GM19238 (cell line): ENCODE measurements around the gene ADAT3.

Source experiments
- DNase-seq: peaks from one replicate; pipeline ENCODE4 v3.0.0; 2011; ENCODE audit warnings: low spot score; ENCODE audit not compliant: insufficient read length

The ADAT3 gene

GRCh38 chr19:1936916-1937610 is 31.9 kb downstream of the ADAT3 start:
- no peak for DNase-seq

GRCh38 chr19:1938071-1938470 is 32.9 kb downstream of the ADAT3 start:
- DNase-seq: no peak

- no peak for DNase-seq
These were observed 36.2 kb downstream of the ADAT3 start, which contains the start of gene CSNK1G2 for GRCh38 chr19:1941146-1942077. Gene CSNK1G2, plus strand, starts transcription at chr19:1941172. Its CDS starts 28,601 bp downstream, at chr19:1969773.

GRCh38 chr19:1942078-1942933 is 37.1 kb downstream of the ADAT3 start:
- DNase-seq: peak; percentile 83

GRCh38 chr19:1942934-1943555 is 37.8 kb downstream of the ADAT3 start:
- peak; percentile 43 for DNase-seq

- DNase-seq: no peak
These were observed 38.5 kb downstream of the ADAT3 start for GRCh38 chr19:1943661-1944087.

- no peak for DNase-seq
These were observed 39.1 kb downstream of the ADAT3 start for GRCh38 chr19:1944088-1944915.

- no peak for DNase-seq
These were observed 39.8 kb downstream of the ADAT3 start for GRCh38 chr19:1944916-1945561.

GRCh38 chr19:1945899-1946298 is 40.7 kb downstream of the ADAT3 start:
- DNase-seq: no peak

- no peak for DNase-seq
These were observed 42.5 kb downstream of the ADAT3 start for GRCh38 chr19:1947651-1948209.

- DNase-seq: no peak
These were observed 44.3 kb downstream of the ADAT3 start for GRCh38 chr19:1949304-1950101.

GRCh38 chr19:1950640-1951039 is 45.4 kb downstream of the ADAT3 start:
- DNase-seq: no peak

GRCh38 chr19:1952635-1953034 is 47.4 kb downstream of the ADAT3 start:
- DNase-seq: no peak

- DNase-seq: no peak
These were observed 47.8 kb downstream of the ADAT3 start for GRCh38 chr19:1953037-1953436.

- DNase-seq: no peak
These were observed 48.4 kb downstream of the ADAT3 start for GRCh38 chr19:1953441-1954094.

- DNase-seq: no peak
These were observed 49.3 kb downstream of the ADAT3 start for GRCh38 chr19:1954532-1954933.

GRCh38 chr19:1955171-1956121 is 50.2 kb downstream of the ADAT3 start:
- no peak for DNase-seq
